Fibroblast of skin of back (primary cell): Measurements from ENCODE around the gene CENPF.
A peak's percentile ranks its signal among the peaks of the same experiment; 100 is the strongest.
"Not testable (repeated sequence)": the region's sequence is repeated elsewhere in the genome, so short reads cannot be mapped to it uniquely, and the experiment has no call there.

Experiments used
- DNase-seq: peaks from one replicate; pipeline ENCODE4 v3.0.0-alpha.2; 2013

Gene CENPF

GRCh38 chr1:214664651-214665433 lies 61.8 kb downstream of the CENPF start:
- DNase-seq: peak; percentile 60

- peak; percentile 40 for DNase-seq
Observed at GRCh38 chr1:214665606-214666110, 62.7 kb downstream of the CENPF start.

- DNase-seq: no peak
Observed at GRCh38 chr1:214666674-214667073, 63.7 kb downstream of the CENPF start.

GRCh38 chr1:214670098-214670497 lies 67.1 kb downstream of the CENPF start:
- DNase-seq: peak; percentile 24

GRCh38 chr1:214673029-214673428 lies 70.0 kb downstream of the CENPF start:
- DNase-seq: not testable (repeated sequence)

GRCh38 chr1:214673576-214673975 lies 70.6 kb downstream of the CENPF start:
- no peak for DNase-seq

GRCh38 chr1:214675524-214675923 lies 72.5 kb downstream of the CENPF start:
- not testable (repeated sequence) for DNase-seq

GRCh38 chr1:214676747-214677146 lies 73.8 kb downstream of the CENPF start:
- DNase-seq: no peak

- DNase-seq: no peak
Observed at GRCh38 chr1:214677945-214678344, 75.0 kb downstream of the CENPF start.

- DNase-seq: peak; percentile 84
Observed at GRCh38 chr1:214678386-214678785, 75.4 kb downstream of the CENPF start.

GRCh38 chr1:214683621-214684020 lies 80.6 kb downstream of the CENPF start:
- DNase-seq: no peak

GRCh38 chr1:214685906-214686305 lies 82.9 kb downstream of the CENPF start:
- DNase-seq: peak; percentile 43

GRCh38 chr1:214686497-214686896 lies 83.5 kb downstream of the CENPF start:
- DNase-seq: no peak

- peak; percentile 71 for DNase-seq
Observed at GRCh38 chr1:214688891-214689290, 85.9 kb downstream of the CENPF start.

- DNase-seq: no peak
Observed at GRCh38 chr1:214694769-214695168, 91.8 kb downstream of the CENPF start.

GRCh38 chr1:214698559-214698958 lies 95.6 kb downstream of the CENPF start:
- peak; percentile 85 for DNase-seq

- no peak for DNase-seq
Observed at GRCh38 chr1:214700437-214700836, 97.4 kb downstream of the CENPF start.

- DNase-seq: peak; percentile 48
Observed at GRCh38 chr1:214702556-214702955, 99.6 kb downstream of the CENPF start.

GRCh38 chr1:214707306-214708087 lies 104.5 kb downstream of the CENPF start:
- peak; percentile 84 for DNase-seq

GRCh38 chr1:214708321-214708955 lies 105.4 kb downstream of the CENPF start:
- peak; percentile 52 for DNase-seq

- DNase-seq: no peak
Observed at GRCh38 chr1:214709241-214709640, 106.2 kb downstream of the CENPF start.

- DNase-seq: no peak
Observed at GRCh38 chr1:214712737-214713136, 109.7 kb downstream of the CENPF start.
